Measurements from ENCODE around the gene LCN10. TPM values are rescaled to one million over a fixed set of nuclear protein-coding genes. Genes with fewer than 3 reads are reported as not detected.
A peak's percentile ranks its signal among the peaks of the same experiment; 100 is the strongest.

Gene LCN10
- total and polyA plus RNA-seq, 2 of the 13 experiments (the other 11 are each of a cell fraction or from before 2014, with no cell fraction given) = 0.53 to 0.61 TPM

GRCh38 chr9:136728080-136728547 lies 14.6 kb downstream of the LCN10 start (continued):
- peak; percentile 92 for TF ChIP-seq ZNF580 (CRISPR knock-in tag; IDR thresholded peaks at IDR 0.05; ENCODE audit: borderline replicate concordance, low read depth)
- TF ChIP-seq MBD4 (IDR thresholded peaks at IDR 0.05; ENCODE audit: borderline replicate concordance, low read length) = no peak
- TF ChIP-seq, protein P1, sequence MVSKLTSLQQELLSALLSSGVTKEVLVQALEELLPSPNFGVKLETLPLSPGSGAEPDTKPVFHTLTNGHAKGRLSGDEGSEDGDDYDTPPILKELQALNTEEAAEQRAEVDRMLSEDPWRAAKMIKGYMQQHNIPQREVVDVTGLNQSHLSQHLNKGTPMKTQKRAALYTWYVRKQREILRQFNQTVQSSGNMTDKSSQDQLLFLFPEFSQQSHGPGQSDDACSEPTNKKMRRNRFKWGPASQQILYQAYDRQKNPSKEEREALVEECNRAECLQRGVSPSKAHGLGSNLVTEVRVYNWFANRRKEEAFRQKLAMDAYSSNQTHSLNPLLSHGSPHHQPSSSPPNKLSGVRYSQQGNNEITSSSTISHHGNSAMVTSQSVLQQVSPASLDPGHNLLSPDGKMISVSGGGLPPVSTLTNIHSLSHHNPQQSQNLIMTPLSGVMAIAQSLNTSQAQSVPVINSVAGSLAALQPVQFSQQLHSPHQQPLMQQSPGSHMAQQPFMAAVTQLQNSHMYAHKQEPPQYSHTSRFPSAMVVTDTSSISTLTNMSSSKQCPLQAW (CRISPR knock-in tag; IDR thresholded peaks at IDR 0.05) = no peak; the same call in 1 of the 2 replicates
- TF ChIP-seq HIVEP1 (CRISPR knock-in tag; IDR thresholded peaks at IDR 0.05) = no peak
- no peak for TF ChIP-seq NR2F6 (IDR thresholded peaks at IDR 0.05)
- TF ChIP-seq NR2F6 (CRISPR knock-in tag; IDR thresholded peaks at IDR 0.05) = peak; percentile 61
- no peak for TF ChIP-seq ZBTB34 (CRISPR knock-in tag; IDR thresholded peaks at IDR 0.05)
- peak; percentile 66; the same call in 1 of the 2 replicates for TF ChIP-seq ZNF12 (CRISPR knock-in tag; IDR thresholded peaks at IDR 0.05)
- peak; percentile 99 for TF ChIP-seq SPEN (CRISPR knock-in tag; IDR thresholded peaks at IDR 0.05; ENCODE audit: low read depth)
- TF ChIP-seq RAD21 (CRISPR knock-in tag; IDR thresholded peaks at IDR 0.05) = peak; percentile 77
- TF ChIP-seq E2F2 (CRISPR knock-in tag; IDR thresholded peaks at IDR 0.05; ENCODE audit: borderline replicate concordance) = peak; percentile 93
- TF ChIP-seq ZNF607 (CRISPR knock-in tag; IDR thresholded peaks at IDR 0.05; ENCODE audit: borderline replicate concordance) = peak; percentile 90
- peak; percentile 79 for TF ChIP-seq THRA (CRISPR knock-in tag; IDR thresholded peaks at IDR 0.05; ENCODE audit: borderline replicate concordance)
- TF ChIP-seq ZMYM2 (CRISPR knock-in tag; IDR thresholded peaks at IDR 0.05) = no peak
- TF ChIP-seq, protein P2, sequence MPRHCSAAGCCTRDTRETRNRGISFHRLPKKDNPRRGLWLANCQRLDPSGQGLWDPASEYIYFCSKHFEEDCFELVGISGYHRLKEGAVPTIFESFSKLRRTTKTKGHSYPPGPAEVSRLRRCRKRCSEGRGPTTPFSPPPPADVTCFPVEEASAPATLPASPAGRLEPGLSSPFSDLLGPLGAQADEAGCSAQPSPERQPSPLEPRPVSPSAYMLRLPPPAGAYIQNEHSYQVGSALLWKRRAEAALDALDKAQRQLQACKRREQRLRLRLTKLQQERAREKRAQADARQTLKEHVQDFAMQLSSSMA (CRISPR knock-in tag; IDR thresholded peaks at IDR 0.05) = peak; percentile 21; the same call in 1 of the 2 replicates
- TF ChIP-seq ISX (CRISPR knock-in tag; conservative IDR thresholded peaks at IDR 0.05) = no peak
- peak; percentile 93 for TF ChIP-seq DR1 (CRISPR knock-in tag; IDR thresholded peaks at IDR 0.05)
- TF ChIP-seq ZNF441 (CRISPR knock-in tag; IDR thresholded peaks at IDR 0.05; ENCODE audit: borderline replicate concordance) = peak; percentile 83; the same call in 1 of the 2 replicates
- TF ChIP-seq ZNF451 (CRISPR knock-in tag; IDR thresholded peaks at IDR 0.05) = no peak; the same call in none of the 2 replicates
- TF ChIP-seq ZNF720 (CRISPR knock-in tag; IDR thresholded peaks at IDR 0.05) = no peak
- TF ChIP-seq HES4 (CRISPR knock-in tag; IDR thresholded peaks at IDR 0.05; ENCODE audit: borderline replicate concordance) = peak; percentile 93
- no peak for TF ChIP-seq SCMH1 (CRISPR knock-in tag; IDR thresholded peaks at IDR 0.05; ENCODE audit: borderline replicate concordance)
- no peak for TF ChIP-seq THYN1 (CRISPR knock-in tag; IDR thresholded peaks at IDR 0.05; ENCODE audit: borderline replicate concordance, low read depth)
- no peak for TF ChIP-seq ZNF839 (CRISPR knock-in tag; IDR thresholded peaks at IDR 0.05; ENCODE audit: borderline replicate concordance)
- TF ChIP-seq ZBTB7A (CRISPR knock-in tag; IDR thresholded peaks at IDR 0.05) = 0 out of 2 replicates have a peak, but pooled peaks have one; percentile 48
